ENCODE measurements around the gene PARS2. TPM values are rescaled to one million over a fixed set of nuclear protein-coding genes. Genes with fewer than 3 reads are reported as not detected.

The PARS2 gene
- total and polyA plus RNA-seq, 2 experiments from 2014 or later: 5.9 to 13.6 TPM

DNA sequence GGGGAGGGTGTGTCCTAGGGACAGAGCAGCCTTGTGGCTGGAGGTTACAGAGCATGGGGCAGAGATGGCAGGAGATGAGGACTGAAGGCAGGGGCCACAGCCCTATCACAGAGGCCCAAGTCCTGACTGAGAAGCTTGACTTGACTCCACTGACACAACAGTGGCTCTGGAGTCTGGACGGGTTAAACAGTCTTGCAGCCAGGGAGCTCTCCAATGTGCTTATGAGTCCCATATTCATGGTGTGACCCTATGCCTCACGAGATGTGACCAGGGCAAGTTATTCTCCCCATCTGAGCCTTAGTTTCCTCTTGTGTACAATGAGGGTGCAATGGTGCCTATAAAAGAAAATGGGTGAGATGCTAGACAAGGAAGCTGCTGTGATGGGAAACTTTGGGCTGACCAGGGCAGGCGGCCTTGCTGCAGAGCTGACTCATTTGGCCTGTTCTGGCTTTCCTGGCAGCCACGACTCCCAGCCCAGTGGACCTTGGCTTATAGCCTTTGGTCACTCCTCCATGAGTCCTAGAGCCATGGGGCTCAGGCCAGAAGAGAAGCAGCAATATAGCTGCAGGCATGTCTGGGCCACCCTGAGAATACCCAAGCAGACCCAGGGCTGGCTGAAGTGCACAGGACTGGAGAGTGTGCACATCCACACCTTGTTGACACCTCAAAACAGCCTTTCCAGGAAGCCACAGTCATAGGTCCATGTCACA, 39.6 kb upstream of the PARS2 start (continued):
- TF ChIP-seq CTCF (conservative IDR thresholded peaks at IDR 0.05; ENCODE audit: low read depth in 2 of 2): no peak
- TF ChIP-seq JUNB (IDR thresholded peaks at IDR 0.05; ENCODE audit: unreplicated experiment): no peak
- no peak for TF ChIP-seq CREB1 (CRISPR knock-in tag; IDR thresholded peaks at IDR 0.05; ENCODE audit: low read depth)
- no peak for TF ChIP-seq EZH2phosphoT487 (IDR thresholded peaks at IDR 0.05; ENCODE audit: unreplicated experiment)
- TF ChIP-seq NANOG (IDR thresholded peaks at IDR 0.05; ENCODE audit: borderline replicate concordance): no peak

GRCh38 chr1:54800899-54801759, 36.8 kb upstream of the PARS2 start, which contains the start of gene TTC22:
TTC22 (minus strand) TSS chr1:54801323; CDS start chr1:54801163, 160 bp downstream.
- ATAC-seq: peak; percentile 81
- peak; percentile 80 for DNase-seq (ENCODE audit: low spot score)
- Histone ChIP-seq H2AFZ (peak within 1 kb of the TSS; percentile 99), H3K27me3 (ENCODE audit: insufficient read depth) (peaks cover 34% of the 10 kb centered on the region), H3K36me3 (ENCODE audit: insufficient read depth) (no peaks in the 10 kb centered on the region), H3K79me2 (replicated peaks; ENCODE audit: insufficient read depth) (no peaks in the 10 kb centered on the region), H3K4me1 (ENCODE audit: insufficient read depth) (no peaks in the 10 kb centered on the region; the same call in 1 of the 2 replicates), H3F3A (replicated peaks; ENCODE audit: low read depth) (0 out of 2 replicates have a peak, but pooled peaks cover 5% of the 10 kb centered on the region), H3K9me2 (ENCODE audit: insufficient read depth) (no peaks in the 10 kb centered on the region), H4K20me1 (replicated peaks; ENCODE audit: insufficient read depth) (no peaks in the 10 kb centered on the region), H3K27ac (ENCODE audit: low read depth) (no peak within 1 kb of the TSS), H3K4me3 (peak within 1 kb of the TSS; percentile 57), H3K4me2 (peak within 1 kb of the TSS; percentile 84)
- no peaks in the 10 kb centered on the region for H3K9me3 Mint-ChIP-seq
- H3K4me1 Mint-ChIP-seq: peaks cover 7% of the 10 kb centered on the region
- no peak within 1 kb of the TSS for H3K27ac Mint-ChIP-seq
- H3K4me3 Mint-ChIP-seq: peak within 1 kb of the TSS; percentile 52
- H3K27me3 Mint-ChIP-seq (ENCODE audit: insufficient read depth, low read depth, poor library complexity): peaks cover 16% of the 10 kb centered on the region
- H3K36me3 Mint-ChIP-seq (ENCODE audit: low read depth): no peaks in the 10 kb centered on the region; the same call in 2 of the 3 replicates
- TF ChIP-seq ZNF114 (CRISPR knock-in tag; IDR thresholded peaks at IDR 0.05) (no peak), EZH2 (IDR thresholded peaks at IDR 0.05; ENCODE audit: low read depth, unreplicated experiment) (no peak), POLR2AphosphoS5 (IDR thresholded peaks at IDR 0.05; ENCODE audit: low read depth) (peak; percentile 27; the same call in 1 of the 2 replicates), EZH2phosphoT487 (IDR thresholded peaks at IDR 0.05; ENCODE audit: unreplicated experiment) (no peak)
- TF ChIP-seq, protein P1, sequence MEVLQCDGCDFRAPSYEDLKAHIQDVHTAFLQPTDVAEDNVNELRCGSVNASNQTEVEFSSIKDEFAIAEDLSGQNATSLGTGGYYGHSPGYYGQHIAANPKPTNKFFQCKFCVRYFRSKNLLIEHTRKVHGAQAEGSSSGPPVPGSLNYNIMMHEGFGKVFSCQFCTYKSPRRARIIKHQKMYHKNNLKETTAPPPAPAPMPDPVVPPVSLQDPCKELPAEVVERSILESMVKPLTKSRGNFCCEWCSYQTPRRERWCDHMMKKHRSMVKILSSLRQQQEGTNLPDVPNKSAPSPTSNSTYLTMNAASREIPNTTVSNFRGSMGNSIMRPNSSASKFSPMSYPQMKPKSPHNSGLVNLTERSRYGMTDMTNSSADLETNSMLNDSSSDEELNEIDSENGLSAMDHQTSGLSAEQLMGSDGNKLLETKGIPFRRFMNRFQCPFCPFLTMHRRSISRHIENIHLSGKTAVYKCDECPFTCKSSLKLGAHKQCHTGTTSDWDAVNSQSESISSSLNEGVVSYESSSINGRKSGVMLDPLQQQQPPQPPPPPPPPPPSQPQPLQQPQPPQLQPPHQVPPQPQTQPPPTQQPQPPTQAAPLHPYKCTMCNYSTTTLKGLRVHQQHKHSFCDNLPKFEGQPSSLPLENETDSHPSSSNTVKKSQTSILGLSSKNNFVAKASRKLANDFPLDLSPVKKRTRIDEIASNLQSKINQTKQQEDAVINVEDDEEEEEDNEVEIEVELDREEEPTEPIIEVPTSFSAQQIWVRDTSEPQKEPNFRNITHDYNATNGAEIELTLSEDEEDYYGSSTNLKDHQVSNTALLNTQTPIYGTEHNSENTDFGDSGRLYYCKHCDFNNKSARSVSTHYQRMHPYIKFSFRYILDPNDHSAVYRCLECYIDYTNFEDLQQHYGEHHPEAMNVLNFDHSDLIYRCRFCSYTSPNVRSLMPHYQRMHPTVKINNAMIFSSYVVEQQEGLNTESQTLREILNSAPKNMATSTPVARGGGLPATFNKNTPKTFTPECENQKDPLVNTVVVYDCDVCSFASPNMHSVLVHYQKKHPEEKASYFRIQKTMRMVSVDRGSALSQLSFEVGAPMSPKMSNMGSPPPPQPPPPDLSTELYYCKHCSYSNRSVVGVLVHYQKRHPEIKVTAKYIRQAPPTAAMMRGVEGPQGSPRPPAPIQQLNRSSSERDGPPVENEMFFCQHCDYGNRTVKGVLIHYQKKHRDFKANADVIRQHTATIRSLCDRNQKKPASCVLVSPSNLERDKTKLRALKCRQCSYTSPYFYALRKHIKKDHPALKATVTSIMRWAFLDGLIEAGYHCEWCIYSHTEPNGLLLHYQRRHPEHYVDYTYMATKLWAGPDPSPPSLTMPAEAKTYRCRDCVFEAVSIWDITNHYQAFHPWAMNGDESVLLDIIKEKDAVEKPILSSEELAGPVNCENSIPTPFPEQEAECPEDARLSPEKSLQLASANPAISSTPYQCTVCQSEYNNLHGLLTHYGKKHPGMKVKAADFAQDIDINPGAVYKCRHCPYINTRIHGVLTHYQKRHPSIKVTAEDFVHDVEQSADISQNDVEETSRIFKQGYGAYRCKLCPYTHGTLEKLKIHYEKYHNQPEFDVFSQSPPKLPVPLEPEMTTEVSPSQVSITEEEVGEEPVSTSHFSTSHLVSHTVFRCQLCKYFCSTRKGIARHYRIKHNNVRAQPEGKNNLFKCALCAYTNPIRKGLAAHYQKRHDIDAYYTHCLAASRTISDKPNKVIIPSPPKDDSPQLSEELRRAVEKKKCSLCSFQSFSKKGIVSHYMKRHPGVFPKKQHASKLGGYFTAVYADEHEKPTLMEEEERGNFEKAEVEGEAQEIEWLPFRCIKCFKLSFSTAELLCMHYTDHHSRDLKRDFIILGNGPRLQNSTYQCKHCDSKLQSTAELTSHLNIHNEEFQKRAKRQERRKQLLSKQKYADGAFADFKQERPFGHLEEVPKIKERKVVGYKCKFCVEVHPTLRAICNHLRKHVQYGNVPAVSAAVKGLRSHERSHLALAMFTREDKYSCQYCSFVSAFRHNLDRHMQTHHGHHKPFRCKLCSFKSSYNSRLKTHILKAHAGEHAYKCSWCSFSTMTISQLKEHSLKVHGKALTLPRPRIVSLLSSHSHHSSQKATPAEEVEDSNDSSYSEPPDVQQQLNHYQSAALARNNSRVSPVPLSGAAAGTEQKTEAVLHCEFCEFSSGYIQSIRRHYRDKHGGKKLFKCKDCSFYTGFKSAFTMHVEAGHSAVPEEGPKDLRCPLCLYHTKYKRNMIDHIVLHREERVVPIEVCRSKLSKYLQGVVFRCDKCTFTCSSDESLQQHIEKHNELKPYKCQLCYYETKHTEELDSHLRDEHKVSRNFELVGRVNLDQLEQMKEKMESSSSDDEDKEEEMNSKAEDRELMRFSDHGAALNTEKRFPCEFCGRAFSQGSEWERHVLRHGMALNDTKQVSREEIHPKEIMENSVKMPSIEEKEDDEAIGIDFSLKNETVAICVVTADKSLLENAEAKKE (CRISPR knock-in tag; IDR thresholded peaks at IDR 0.05): peak; percentile 90
- TF ChIP-seq, protein P2, sequence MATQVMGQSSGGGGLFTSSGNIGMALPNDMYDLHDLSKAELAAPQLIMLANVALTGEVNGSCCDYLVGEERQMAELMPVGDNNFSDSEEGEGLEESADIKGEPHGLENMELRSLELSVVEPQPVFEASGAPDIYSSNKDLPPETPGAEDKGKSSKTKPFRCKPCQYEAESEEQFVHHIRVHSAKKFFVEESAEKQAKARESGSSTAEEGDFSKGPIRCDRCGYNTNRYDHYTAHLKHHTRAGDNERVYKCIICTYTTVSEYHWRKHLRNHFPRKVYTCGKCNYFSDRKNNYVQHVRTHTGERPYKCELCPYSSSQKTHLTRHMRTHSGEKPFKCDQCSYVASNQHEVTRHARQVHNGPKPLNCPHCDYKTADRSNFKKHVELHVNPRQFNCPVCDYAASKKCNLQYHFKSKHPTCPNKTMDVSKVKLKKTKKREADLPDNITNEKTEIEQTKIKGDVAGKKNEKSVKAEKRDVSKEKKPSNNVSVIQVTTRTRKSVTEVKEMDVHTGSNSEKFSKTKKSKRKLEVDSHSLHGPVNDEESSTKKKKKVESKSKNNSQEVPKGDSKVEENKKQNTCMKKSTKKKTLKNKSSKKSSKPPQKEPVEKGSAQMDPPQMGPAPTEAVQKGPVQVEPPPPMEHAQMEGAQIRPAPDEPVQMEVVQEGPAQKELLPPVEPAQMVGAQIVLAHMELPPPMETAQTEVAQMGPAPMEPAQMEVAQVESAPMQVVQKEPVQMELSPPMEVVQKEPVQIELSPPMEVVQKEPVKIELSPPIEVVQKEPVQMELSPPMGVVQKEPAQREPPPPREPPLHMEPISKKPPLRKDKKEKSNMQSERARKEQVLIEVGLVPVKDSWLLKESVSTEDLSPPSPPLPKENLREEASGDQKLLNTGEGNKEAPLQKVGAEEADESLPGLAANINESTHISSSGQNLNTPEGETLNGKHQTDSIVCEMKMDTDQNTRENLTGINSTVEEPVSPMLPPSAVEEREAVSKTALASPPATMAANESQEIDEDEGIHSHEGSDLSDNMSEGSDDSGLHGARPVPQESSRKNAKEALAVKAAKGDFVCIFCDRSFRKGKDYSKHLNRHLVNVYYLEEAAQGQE (IDR thresholded peaks at IDR 0.05; ENCODE audit: unreplicated experiment): no peak

Data from GM23338 (cell line).